Measurements from ENCODE around the gene ANKRD24.
"Not testable (repeated sequence)": the region's sequence is repeated elsewhere in the genome, so short reads cannot be mapped to it uniquely, and the experiment has no call there.

The ANKRD24 gene

GRCh38 chr19:4213116-4213515 lies 30.6 kb downstream of the ANKRD24 start:
- no peak overlapping the region for H3K56ac ChIP-seq (ENCODE audit: low read length)
- no peak overlapping the region for H2BK15ac ChIP-seq (replicated peaks; ENCODE audit: low read depth)
- no peak overlapping the region for H3K4me2 ChIP-seq (ENCODE audit: low read length)
- no peak overlapping the region for H3K4ac ChIP-seq (ENCODE audit: low read depth, low read length)
- WGBS (ENCODE audit: extremely low coverage, insufficient coverage, low lambda C conversion rate) = no CpG with 5 or more reads among the region's 3 CpGs
- H2BK5ac ChIP-seq (ENCODE audit: low read length) = no peak overlapping the region
- H3K27ac ChIP-seq (ENCODE audit: low read depth, low read length) = no peak overlapping the region
- H3K18ac ChIP-seq (ENCODE audit: low read length) = no peak overlapping the region
- H3K79me1 ChIP-seq (ENCODE audit: low read length) = no peaks in the 10 kb centered on the region
- H4K8ac ChIP-seq (ENCODE audit: low read depth, low read length) = no peak overlapping the region
- H2BK120ac ChIP-seq (ENCODE audit: low read depth, low read length) = no peak overlapping the region
- H3K4me1 ChIP-seq (ENCODE audit: control insufficient read depth, low read depth, low read length) = no peaks in the 10 kb centered on the region
- no peak overlapping the region for H3K9ac ChIP-seq (ENCODE audit: low read length)
- no peak overlapping the region for H4K5ac ChIP-seq (ENCODE audit: low read length)
- no peak overlapping the region for H2AK5ac ChIP-seq (ENCODE audit: low read length)
- no peaks in the 10 kb centered on the region for H3K36me3 ChIP-seq (ENCODE audit: control insufficient read depth, insufficient read depth, low read length)
- no peak overlapping the region for H3K4me3 ChIP-seq (ENCODE audit: low read length)
- no peak for DNase-seq
- no peak overlapping the region for H3K23ac ChIP-seq (ENCODE audit: low read length)
- H3K79me2 ChIP-seq (ENCODE audit: control insufficient read depth, insufficient read depth, low read length) = no peaks in the 10 kb centered on the region
- no peaks in the 10 kb centered on the region for H3K27me3 ChIP-seq (ENCODE audit: insufficient read depth, low read length, poor library complexity)

- no peak overlapping the region for H4K5ac ChIP-seq (ENCODE audit: low read length)
- no peak overlapping the region for H2BK15ac ChIP-seq (replicated peaks; ENCODE audit: low read depth)
- no peak overlapping the region for H4K8ac ChIP-seq (ENCODE audit: low read depth, low read length)
- H3K23ac ChIP-seq (ENCODE audit: low read length) = no peak overlapping the region
- H3K27me3 ChIP-seq (ENCODE audit: insufficient read depth, low read length, poor library complexity) = no peaks in the 10 kb centered on the region
- H3K4me2 ChIP-seq (ENCODE audit: low read length) = no peak overlapping the region
- H2BK120ac ChIP-seq (ENCODE audit: low read depth, low read length) = no peak overlapping the region
- H3K79me2 ChIP-seq (ENCODE audit: control insufficient read depth, insufficient read depth, low read length) = no peaks in the 10 kb centered on the region
- no peak overlapping the region for H3K4me3 ChIP-seq (ENCODE audit: low read length)
- no peaks in the 10 kb centered on the region for H3K4me1 ChIP-seq (ENCODE audit: control insufficient read depth, low read depth, low read length)
- no peak overlapping the region for H3K9ac ChIP-seq (ENCODE audit: low read length)
- no CpG with 5 or more reads among the region's 10 CpGs for WGBS (ENCODE audit: extremely low coverage, insufficient coverage, low lambda C conversion rate)
- H3K56ac ChIP-seq (ENCODE audit: low read length) = no peak overlapping the region
- H3K27ac ChIP-seq (ENCODE audit: low read depth, low read length) = no peak overlapping the region
- no peaks in the 10 kb centered on the region for H3K36me3 ChIP-seq (ENCODE audit: control insufficient read depth, insufficient read depth, low read length)
- no peak overlapping the region for H2AK5ac ChIP-seq (ENCODE audit: low read length)
- H3K79me1 ChIP-seq (ENCODE audit: low read length) = no peaks in the 10 kb centered on the region
- H2BK5ac ChIP-seq (ENCODE audit: low read length) = no peak overlapping the region
- DNase-seq = no peak
- H3K18ac ChIP-seq (ENCODE audit: low read length) = no peak overlapping the region
- no peak overlapping the region for H3K4ac ChIP-seq (ENCODE audit: low read depth, low read length)
These were observed 33.3 kb downstream of the ANKRD24 start for GRCh38 chr19:4215807-4216206.

- no peak overlapping the region for H4K8ac ChIP-seq (ENCODE audit: low read depth, low read length)
- H2BK5ac ChIP-seq (ENCODE audit: low read length) = no peak overlapping the region
- no peaks in the 10 kb centered on the region for H3K27me3 ChIP-seq (ENCODE audit: insufficient read depth, low read length, poor library complexity)
- no peak overlapping the region for H3K4me3 ChIP-seq (ENCODE audit: low read length)
- no CpG with 5 or more reads among the region's 6 CpGs for WGBS (ENCODE audit: extremely low coverage, insufficient coverage, low lambda C conversion rate)
- H3K4me1 ChIP-seq (ENCODE audit: control insufficient read depth, low read depth, low read length) = no peaks in the 10 kb centered on the region
- H3K36me3 ChIP-seq (ENCODE audit: control insufficient read depth, insufficient read depth, low read length) = no peaks in the 10 kb centered on the region
- no peaks in the 10 kb centered on the region for H3K79me2 ChIP-seq (ENCODE audit: control insufficient read depth, insufficient read depth, low read length)
- H3K4me2 ChIP-seq (ENCODE audit: low read length) = no peak overlapping the region
- H2BK15ac ChIP-seq (replicated peaks; ENCODE audit: low read depth) = no peak overlapping the region
- H3K27ac ChIP-seq (ENCODE audit: low read depth, low read length) = no peak overlapping the region
- no peak overlapping the region for H2BK120ac ChIP-seq (ENCODE audit: low read depth, low read length)
- no peak overlapping the region for H3K18ac ChIP-seq (ENCODE audit: low read length)
- H3K4ac ChIP-seq (ENCODE audit: low read depth, low read length) = no peak overlapping the region
- no peak for DNase-seq
- no peak overlapping the region for H4K5ac ChIP-seq (ENCODE audit: low read length)
- no peak overlapping the region for H3K9ac ChIP-seq (ENCODE audit: low read length)
- no peaks in the 10 kb centered on the region for H3K79me1 ChIP-seq (ENCODE audit: low read length)
- H3K56ac ChIP-seq (ENCODE audit: low read length) = no peak overlapping the region
- H2AK5ac ChIP-seq (ENCODE audit: low read length) = no peak overlapping the region
- no peak overlapping the region for H3K23ac ChIP-seq (ENCODE audit: low read length)
These were observed 34.4 kb downstream of the ANKRD24 start for GRCh38 chr19:4216846-4217245.

- H2BK5ac ChIP-seq (ENCODE audit: low read length) = no peak overlapping the region
- H3K56ac ChIP-seq (ENCODE audit: low read length) = no peak overlapping the region
- WGBS (ENCODE audit: extremely low coverage, insufficient coverage, low lambda C conversion rate) = no CpG with 5 or more reads among the region's 81 CpGs
- no peak overlapping the region for H4K5ac ChIP-seq (ENCODE audit: low read length)
- H3K27me3 ChIP-seq (ENCODE audit: insufficient read depth, low read length, poor library complexity) = no peaks in the 10 kb centered on the region
- no peak overlapping the region for H3K18ac ChIP-seq (ENCODE audit: low read length)
- no peak overlapping the region for H2AK5ac ChIP-seq (ENCODE audit: low read length)
- no peak overlapping the region for H3K23ac ChIP-seq (ENCODE audit: low read length)
- H3K9ac ChIP-seq (ENCODE audit: low read length) = no peak overlapping the region
- no peak overlapping the region for H3K27ac ChIP-seq (ENCODE audit: low read depth, low read length)
- no peak overlapping the region for H2BK15ac ChIP-seq (replicated peaks; ENCODE audit: low read depth)
- no peak overlapping the region for H3K4ac ChIP-seq (ENCODE audit: low read depth, low read length)
- no peaks in the 10 kb centered on the region for H3K79me1 ChIP-seq (ENCODE audit: low read length)
- H3K4me2 ChIP-seq (ENCODE audit: low read length) = no peak overlapping the region
- no peak overlapping the region for H3K4me3 ChIP-seq (ENCODE audit: low read length)
- no peaks in the 10 kb centered on the region for H3K79me2 ChIP-seq (ENCODE audit: control insufficient read depth, insufficient read depth, low read length)
- no peak for DNase-seq
- H4K8ac ChIP-seq (ENCODE audit: low read depth, low read length) = no peak overlapping the region
- no peaks in the 10 kb centered on the region for H3K36me3 ChIP-seq (ENCODE audit: control insufficient read depth, insufficient read depth, low read length)
- no peaks in the 10 kb centered on the region for H3K4me1 ChIP-seq (ENCODE audit: control insufficient read depth, low read depth, low read length)
- H2BK120ac ChIP-seq (ENCODE audit: low read depth, low read length) = no peak overlapping the region
These were observed 35.2 kb downstream of the ANKRD24 start for GRCh38 chr19:4217429-4218264.

GRCh38 chr19:4218523-4218922 lies 36.0 kb downstream of the ANKRD24 start:
- H3K79me2 ChIP-seq (ENCODE audit: control insufficient read depth, insufficient read depth, low read length); H3K9ac ChIP-seq (ENCODE audit: low read length); H3K4me1 ChIP-seq (ENCODE audit: control insufficient read depth, low read depth, low read length); H3K27me3 ChIP-seq (ENCODE audit: insufficient read depth, low read length, poor library complexity); H4K8ac ChIP-seq (ENCODE audit: low read depth, low read length); H3K4ac ChIP-seq (ENCODE audit: low read depth, low read length); H3K27ac ChIP-seq (ENCODE audit: low read depth, low read length); H3K4me2 ChIP-seq (ENCODE audit: low read length); H3K18ac ChIP-seq (ENCODE audit: low read length); H4K5ac ChIP-seq (ENCODE audit: low read length); H2BK15ac ChIP-seq (replicated peaks; ENCODE audit: low read depth); H2BK120ac ChIP-seq (ENCODE audit: low read depth, low read length); H3K79me1 ChIP-seq (ENCODE audit: low read length); H3K36me3 ChIP-seq (ENCODE audit: control insufficient read depth, insufficient read depth, low read length); H3K4me3 ChIP-seq (ENCODE audit: low read length); DNase-seq; H2AK5ac ChIP-seq (ENCODE audit: low read length); H3K56ac ChIP-seq (ENCODE audit: low read length); H2BK5ac ChIP-seq (ENCODE audit: low read length); H3K23ac ChIP-seq (ENCODE audit: low read length): not testable (repeated sequence)
- WGBS (ENCODE audit: extremely low coverage, insufficient coverage, low lambda C conversion rate) = no CpG with 5 or more reads among the region's 1 CpG

- Histone ChIP-seq H3K27me3 (ENCODE audit: insufficient read depth, low read length, poor library complexity) (no peaks in the 10 kb centered on the region), H3K4ac (ENCODE audit: low read depth, low read length) (no peak overlapping the region), H3K79me1 (ENCODE audit: low read length) (no peaks in the 10 kb centered on the region), H3K4me2 (ENCODE audit: low read length) (no peak overlapping the region), H3K4me3 (ENCODE audit: low read length) (no peak overlapping the region), H3K27ac (ENCODE audit: low read depth, low read length) (no peak overlapping the region), H3K79me2 (ENCODE audit: control insufficient read depth, insufficient read depth, low read length) (no peaks in the 10 kb centered on the region), H3K36me3 (ENCODE audit: control insufficient read depth, insufficient read depth, low read length) (no peaks in the 10 kb centered on the region), H3K56ac (ENCODE audit: low read length) (no peak overlapping the region), H4K5ac (ENCODE audit: low read length) (no peak overlapping the region), H4K8ac (ENCODE audit: low read depth, low read length) (no peak overlapping the region), H2BK15ac (replicated peaks; ENCODE audit: low read depth) (no peak overlapping the region), H3K23ac (ENCODE audit: low read length) (no peak overlapping the region), H3K9ac (ENCODE audit: low read length) (no peak overlapping the region), H2AK5ac (ENCODE audit: low read length) (no peak overlapping the region), H3K18ac (ENCODE audit: low read length) (no peak overlapping the region), H3K4me1 (ENCODE audit: control insufficient read depth, low read depth, low read length) (no peaks in the 10 kb centered on the region), H2BK120ac (ENCODE audit: low read depth, low read length) (no peak overlapping the region), H2BK5ac (ENCODE audit: low read length) (no peak overlapping the region)
- no peak for DNase-seq
- WGBS (ENCODE audit: extremely low coverage, insufficient coverage, low lambda C conversion rate) = no CpG with 5 or more reads among the region's 7 CpGs
These were observed 37.7 kb downstream of the ANKRD24 start for GRCh38 chr19:4220188-4220587.

All from mesendoderm (in vitro differentiated cells).